ENCODE data around the gene SLC18A3.

GRCh38 chr10:49661140-49661856 lies 51.2 kb downstream of the SLC18A3 start:
- no peak for TF ChIP-seq CTCF (IDR thresholded peaks at IDR 0.05)
- TF ChIP-seq ZFX (IDR thresholded peaks at IDR 0.05; ENCODE audit: borderline replicate concordance): no peak
